Measurements from ENCODE around the gene PKDREJ.
"Not testable (repeated sequence)": the region's sequence is repeated elsewhere in the genome, so short reads cannot be mapped to it uniquely, and the experiment has no call there.

The PKDREJ gene, protein sequence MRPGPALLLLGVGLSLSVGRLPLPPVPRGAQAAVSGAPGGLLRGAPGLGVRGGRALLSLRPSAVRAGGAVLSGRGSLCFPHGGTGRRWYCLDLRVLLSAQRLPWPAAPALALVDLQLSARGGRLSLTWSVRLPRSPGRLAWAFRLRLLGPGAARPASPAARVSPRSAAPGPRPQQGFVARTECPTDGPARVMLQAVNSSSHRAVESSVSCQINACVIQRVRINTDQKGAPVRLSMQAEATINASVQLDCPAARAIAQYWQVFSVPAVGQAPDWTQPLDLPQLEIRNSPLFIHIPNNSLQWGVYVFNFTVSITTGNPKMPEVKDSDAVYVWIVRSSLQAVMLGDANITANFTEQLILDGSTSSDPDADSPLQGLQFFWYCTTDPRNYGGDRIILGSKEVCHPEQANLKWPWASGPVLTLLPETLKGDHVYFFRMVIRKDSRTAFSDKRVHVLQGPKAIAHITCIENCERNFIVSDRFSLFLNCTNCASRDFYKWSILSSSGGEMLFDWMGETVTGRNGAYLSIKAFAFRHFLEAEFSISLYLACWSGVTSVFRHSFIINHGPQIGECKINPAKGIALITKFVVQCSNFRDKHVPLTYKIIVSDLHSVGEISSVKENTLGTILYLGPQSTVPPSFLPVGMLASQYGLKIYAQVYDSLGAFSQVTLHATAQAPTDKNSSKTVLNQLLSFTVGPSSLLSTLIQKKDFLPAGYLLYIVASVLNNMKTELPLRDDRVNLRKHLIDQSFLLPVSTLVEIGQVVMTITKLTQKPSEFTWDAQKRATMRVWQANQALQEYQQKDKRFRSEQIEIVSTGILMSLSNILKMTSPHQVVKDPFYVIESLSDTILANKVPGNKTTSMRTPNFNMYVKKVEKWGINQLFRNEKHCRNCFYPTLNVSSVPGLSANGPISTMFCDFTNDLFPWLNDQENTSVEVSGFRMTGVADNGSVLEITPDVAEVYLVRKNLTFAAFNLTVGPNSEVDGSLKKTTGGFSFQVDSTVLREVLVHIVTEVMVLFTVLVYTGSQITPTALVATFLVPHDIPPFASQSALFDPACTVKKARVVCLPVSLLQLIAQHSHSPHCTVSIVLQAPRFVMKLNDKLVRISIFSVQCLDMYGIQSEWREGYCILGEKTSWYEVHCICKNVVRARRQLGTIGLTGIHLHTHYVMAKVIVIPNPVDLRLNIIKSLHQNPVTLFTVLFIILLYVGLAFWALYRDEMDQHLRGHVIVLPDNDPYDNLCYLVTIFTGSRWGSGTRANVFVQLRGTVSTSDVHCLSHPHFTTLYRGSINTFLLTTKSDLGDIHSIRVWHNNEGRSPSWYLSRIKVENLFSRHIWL (N-terminal part only)

DNA sequence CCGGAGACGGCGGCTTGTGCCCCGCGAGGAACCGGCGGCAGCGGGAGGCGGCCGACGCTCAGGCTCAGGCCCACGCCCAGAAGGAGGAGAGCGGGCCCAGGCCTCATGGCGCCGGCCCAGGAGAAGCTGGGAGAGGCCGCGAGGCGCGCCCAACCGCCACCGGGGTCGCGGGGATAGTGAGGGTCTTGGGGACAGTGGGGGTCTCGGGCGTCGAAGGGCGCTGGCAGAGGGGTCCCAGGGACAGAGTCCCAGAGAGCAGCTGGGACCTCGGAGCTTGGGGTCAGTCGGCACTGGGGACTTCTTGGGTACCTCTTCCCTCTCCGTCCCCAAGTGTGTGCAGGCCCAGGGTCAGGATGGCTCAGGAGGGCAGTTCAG lies at the start of gene PKDREJ:
TSS of gene PKDREJ (minus strand) at position 128 of the 375 bp plus-strand sequence. CDS start at position 107, 21 bp downstream.
- no peak for DNase-seq

DNA sequence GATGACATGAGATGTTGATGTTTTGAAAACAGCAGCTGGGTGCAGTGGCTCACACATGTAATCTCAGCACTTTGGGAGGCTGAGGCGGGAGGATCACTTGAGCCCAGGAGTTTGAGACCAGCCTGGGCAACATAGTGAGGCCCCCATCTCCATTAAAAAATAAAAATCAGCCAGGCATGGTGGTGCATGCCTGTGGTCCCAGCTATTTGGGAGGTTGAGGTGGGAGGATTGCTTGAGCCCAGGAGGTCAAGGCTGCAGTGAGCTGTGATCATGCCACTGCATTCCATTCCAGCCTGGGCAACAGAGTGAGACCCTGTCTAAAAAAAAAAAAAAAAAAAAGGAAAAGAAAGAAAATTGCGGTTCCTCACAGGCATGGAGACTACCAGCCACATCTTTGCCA lies 49.7 kb upstream of the PKDREJ start:
- DNase-seq = not testable (repeated sequence)

DNA sequence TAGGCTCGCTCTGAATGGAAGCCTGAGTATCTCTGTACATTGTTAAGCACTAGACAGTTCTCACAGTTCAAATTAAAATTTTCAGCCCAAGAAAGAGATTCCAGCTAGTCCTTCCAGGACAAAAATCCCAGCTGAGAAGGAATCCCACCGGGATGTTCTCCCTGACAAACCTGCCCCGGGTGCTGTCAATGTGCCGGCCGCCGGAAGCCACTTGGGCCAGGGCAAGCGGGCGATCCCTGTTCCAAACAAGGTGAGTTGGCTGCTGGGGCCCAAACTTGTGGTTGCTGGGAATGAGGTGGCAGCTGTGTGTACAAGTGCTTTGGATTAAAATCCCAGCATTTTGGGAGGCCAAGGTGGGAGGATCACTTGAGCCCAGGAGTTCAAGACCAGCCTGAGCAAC lies 48.9 kb upstream of the PKDREJ start:
- no peak for DNase-seq

DNA sequence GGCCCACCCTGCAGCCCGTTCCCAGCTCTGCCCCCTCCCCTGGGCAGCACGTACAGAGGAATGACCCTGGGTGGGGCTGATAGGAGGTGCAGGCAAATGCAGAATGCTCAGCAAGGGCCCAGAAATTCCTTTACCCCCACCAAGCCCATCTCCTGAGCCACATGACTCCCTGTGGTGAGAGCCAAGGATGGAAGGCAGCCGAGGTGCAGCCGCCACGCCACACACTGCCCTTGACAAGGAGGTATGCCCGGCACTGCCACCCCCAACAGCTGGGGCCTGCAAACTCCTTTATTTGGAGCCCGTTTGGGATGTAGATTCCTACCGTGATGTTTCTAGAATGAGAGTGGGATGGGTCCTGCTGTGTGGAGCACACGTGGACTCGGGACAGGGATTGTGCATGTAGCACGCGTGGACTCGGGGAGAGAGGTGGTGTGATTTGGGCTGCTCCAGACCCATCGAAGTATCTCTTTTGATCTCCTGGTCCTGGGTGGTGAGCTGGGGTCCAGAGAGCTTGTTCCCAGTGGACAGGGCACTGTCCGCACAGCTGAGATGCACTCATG lies 46.5 kb upstream of the PKDREJ start:
- no peak for DNase-seq

DNA sequence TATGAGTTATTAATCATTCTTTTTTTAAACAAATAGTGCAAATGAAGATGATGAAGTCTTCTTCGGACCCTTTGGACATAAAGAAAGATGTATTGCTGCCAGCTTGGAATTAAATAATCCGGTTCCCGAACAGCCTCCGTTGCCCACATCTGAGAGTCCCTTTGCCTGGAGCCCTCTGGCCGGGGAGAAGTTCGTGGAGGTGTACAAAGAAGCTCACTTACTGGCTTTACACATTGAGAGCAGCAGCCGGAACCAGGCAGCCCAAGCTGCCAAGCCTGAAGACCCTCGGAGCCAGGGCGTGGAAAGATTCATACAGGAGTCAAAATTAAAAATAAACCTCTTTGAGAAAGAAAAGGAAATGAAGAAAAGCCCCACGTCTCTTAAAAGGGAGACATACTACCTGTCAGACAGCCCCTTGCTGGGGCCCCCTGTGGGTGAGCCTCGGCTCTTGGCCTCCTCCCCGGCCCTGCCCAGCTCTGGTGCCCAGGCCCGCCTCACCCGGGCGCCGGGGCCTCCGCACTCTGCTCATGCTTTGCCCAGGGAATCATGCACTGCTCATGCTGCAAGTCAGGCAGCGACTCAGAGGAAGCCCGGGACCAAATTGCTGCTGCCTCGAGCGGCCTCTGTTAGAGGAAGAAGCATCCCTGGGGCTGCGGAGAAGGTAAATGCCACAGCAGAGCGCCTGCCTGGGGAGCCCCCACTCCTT lies 45.3 kb upstream of the PKDREJ start:
- DNase-seq = no peak

DNA sequence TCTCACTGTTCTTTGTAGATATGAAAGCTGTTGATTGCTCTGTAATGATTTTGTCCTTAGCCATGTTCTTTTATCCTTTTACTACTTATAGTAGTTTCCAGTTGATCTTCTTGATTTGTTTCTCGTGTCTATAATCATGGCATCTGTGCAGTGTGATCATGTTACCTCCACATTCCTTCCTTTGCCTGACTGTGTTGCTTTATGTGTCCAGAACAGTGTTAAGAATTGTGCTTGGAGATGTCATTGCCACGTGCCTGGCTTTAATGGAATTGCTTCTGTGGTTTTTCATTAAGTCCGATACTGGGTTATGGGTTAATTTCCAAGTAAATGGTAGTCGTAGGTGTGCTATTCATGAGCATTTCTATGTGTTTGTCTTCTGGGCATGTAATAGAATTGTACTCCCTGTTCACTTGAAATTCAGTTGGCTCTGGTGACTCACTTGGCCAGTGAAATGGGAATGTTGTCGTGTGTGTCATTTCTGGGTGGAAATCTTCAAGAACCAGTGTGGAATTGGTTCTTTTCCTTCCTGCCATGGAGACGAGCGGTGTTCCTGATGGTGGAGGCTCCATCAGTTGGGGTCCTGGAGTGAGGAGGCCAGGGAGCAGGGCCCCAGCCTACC lies 40.3 kb upstream of the PKDREJ start:
- DNase-seq = no peak

DNA sequence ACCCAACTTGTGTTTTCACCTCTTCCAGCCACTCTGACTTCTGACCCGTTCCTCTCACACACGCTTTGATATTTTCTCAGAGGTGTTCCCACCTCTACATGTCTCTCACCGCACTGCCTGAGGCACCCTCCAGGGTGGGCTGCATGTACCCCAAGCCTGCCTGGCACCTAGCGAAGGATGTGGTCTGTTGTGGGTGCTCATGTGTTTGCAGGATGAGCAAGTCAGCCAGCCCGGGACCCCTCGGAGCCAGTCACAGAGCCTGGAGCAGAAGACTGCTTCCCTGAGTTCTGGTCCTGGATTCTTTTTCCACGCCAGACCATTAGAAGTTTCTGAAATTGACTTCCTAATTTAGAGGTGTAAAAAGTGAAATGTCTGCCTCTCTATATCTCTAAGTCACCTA lies 37.3 kb upstream of the PKDREJ start:
- DNase-seq = no peak

DNA sequence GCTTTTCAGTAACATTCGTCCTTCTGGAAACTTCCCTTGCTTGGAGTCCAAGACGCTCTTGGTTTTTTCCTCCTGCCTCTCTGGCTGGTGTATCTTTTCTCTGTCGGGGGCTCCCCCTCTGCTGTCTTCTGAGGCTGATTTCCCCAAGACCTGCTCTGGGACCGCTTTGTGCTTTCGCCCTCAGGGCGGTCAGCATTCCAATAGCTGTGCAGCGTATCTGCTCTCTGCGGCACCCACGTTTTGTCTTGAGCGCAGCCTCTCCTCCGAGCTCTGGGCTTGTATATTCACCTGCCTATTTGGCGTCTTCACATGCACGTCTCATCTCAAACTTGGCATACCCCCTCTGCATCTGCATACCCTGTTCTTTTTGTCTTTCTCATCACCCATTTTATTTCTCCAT lies 36.0 kb upstream of the PKDREJ start:
- DNase-seq = no peak

DNA sequence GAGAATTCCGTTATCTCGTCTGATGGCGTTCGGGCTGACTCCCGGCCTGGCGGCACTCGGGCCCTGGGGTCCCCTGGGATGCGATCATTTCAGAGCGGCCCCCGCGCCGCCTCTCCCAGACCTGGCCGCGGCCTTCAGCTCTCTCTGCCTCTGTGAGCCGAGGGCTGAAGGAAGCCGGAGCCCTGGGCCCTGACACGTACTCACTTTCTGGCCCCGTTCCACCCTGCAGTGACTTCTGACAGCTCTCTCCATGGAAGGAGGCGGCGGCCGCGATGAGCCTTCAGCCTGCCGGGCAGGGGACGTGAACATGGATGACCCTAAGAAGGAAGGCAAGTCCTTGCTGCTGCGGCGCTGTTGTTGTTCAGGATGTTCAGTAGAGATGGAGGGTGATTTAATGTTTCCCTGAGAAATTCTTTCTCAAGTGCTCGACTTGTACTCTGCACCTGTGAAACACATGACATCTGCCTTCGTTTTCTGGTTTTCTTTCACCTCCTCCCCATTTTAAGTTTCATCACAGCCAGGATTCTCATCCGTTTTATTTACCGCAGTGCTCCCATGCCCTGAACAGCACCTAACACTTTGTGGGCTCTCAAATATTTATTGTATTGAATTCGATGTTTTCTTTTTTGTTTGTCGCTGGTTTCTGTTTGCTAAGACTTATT lies 34.1 kb upstream of the PKDREJ start:
- no peak for DNase-seq

DNA sequence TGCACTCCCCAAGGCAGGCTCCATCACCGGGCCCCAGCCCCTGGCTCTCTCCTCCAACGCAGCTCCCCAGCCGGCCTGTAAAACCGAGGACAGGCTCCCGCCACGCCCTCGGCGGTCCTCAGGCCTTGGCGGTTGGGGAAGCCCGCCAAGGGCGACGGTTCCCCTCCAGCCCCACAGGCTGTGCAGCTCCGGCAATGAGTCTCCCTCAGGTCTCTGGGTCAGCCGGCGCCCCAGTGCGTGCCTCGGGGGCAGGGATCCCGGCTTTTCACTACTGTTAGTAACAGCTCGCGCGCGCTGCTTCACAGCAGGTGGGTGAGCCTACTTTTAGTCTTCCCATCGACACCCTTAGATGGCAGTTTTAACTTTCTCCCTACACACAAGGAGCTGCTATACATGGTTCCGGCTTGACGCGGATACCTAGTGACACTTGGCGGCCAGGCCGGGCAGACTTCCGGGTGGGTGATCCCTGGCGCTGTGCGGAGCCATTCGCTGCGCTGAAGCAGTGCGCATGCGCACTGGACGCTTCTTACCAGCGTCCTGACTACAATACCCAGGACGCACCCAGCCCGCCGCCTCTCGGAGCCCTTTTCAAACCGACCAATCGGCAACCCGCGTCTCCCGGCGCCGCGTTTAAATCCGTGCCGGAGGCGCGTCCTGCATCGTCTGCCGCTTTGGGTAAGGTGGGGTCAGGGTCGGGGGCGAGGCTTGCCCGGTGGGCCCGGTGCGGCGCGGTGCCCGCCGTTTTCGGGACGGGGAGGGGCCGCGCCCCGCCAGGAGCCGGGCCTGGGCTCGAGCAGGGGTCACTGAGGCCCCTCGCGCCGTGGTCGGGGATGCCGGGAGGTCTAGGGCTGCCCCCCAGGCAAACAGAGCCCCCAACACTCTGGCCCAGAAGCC lies 33.4 kb upstream of the PKDREJ start, which contains the start of gene GTSE1:
TSS of gene GTSE1 (plus strand) at position 614 of the 894 bp plus-strand sequence. CDS start 531 bp downstream, outside the sequence.
- DNase-seq = peak; percentile 96

DNA sequence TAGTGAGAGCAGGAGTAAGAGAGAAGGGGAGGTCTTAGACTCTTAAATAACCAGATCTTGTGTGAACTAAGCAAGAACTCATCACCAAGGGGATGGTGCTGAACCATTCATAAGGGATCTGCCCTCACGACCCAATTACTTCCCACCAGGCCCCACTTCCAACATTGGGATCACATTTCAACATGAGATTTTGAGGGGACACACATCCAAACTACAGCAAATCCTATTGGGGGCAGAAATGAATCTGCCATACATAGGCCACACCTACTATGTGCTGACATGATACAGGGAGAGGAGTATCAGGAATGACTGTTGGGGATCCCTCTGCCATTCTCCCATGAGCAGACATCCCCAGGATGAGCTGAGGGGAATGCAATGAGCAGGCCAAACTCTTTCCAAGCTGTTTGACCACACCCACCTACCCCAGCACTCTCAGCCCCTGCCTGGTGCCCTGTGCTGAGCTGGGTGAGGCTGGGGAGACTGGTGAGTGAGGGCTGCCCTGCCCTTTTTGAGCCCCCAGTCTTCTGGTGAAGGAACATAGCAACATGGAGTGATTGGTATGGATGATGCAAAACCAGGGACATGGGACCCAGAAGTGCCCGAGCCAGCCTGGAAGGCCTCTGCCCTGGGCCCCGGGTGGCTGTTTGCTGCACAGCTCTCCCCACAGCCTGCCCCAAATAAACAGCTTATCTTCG lies 32.3 kb upstream of the PKDREJ start:
- no peak for DNase-seq

DNA sequence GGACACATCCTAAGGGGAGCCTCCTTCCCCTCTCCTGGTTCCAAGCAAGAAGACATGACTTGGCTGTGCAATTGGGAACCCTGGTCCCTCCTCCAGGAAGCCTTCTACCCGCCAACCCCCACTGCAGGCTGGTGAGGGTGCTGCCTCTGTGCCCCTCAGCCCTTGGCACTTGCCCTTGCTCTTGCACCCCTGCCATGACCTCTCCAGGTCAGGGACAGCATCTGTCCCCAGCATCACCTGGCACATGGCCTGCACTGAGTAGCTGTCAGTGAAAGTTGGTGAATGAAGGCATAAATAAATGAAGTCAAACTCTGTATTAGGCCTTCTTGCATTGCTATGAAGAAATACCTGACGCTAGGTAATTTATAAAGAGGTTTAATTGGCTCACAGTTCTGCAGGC lies 31.6 kb upstream of the PKDREJ start:
- no peak for DNase-seq

DNA sequence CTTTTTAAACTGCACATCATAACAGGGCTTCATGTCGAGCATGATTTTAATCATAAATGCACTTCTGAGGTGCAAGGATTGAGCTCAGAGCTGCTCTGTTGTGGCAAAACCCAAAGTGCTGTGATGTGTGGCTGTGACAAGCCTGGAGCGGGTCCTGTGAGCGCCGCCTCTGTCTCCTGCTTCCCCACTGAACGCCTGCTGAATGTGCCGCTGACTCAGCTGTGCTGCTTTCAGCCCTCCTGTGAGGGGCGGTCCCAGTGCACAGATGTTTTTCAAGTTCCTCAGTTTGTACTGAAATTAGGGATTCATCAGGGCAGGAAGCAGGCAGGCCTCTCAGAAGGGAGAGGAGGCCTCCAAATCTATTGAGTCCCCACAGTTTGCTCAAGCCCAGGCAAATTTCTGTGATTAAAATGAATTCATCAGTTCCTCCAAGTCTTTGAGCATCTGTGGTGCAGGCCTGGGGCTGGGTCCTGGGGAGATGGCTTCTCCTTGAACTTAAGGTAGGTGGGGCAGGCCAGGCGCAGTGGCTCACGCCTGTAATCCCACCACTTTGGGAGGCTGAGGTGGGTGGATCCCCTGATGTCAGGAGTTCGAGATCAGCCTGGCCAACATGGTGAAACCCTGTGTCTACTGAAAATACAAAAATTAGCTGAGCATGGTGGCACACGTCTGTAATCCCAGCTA lies 30.6 kb upstream of the PKDREJ start:
- DNase-seq = no peak

DNA sequence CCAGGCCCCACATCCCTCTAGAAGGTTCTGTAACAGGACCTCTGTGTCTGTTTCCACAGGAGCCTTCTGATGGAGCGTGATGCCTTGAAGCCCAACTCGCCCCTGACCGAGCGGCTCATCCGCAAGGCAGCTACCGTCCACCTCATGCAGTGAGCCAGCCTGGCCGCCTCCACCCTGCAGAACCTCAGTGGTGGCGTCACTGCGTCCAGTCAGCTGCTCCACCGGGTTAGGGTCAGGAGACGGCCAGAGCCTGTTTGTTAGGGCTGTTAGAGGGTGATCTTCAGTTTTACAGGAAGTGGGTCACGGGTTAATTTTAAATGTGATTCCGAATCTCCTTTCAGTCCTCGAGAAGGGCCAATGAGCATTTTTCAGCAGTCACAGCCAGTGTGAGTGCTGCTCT lies 29.6 kb upstream of the PKDREJ start:
- DNase-seq = no peak

DNA sequence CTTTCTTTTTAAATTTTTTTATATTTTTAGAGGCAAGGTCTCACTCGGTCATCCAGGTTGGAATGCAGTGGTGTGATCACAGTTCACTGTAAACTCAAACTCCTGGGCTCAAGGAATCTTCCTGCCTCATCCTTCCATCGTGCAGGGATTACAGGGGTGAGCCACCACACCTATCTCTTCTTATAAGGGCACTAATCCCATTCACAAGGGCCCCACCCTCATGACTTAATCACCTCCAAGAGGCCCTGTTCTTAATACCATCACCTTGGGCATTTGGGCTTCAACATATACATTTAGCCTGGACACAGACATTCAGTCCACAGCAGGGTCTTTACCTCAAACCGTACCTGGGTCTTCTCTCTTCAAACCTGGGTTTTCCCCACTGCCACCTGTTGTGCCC lies 29.0 kb upstream of the PKDREJ start:
- no peak for DNase-seq

DNA sequence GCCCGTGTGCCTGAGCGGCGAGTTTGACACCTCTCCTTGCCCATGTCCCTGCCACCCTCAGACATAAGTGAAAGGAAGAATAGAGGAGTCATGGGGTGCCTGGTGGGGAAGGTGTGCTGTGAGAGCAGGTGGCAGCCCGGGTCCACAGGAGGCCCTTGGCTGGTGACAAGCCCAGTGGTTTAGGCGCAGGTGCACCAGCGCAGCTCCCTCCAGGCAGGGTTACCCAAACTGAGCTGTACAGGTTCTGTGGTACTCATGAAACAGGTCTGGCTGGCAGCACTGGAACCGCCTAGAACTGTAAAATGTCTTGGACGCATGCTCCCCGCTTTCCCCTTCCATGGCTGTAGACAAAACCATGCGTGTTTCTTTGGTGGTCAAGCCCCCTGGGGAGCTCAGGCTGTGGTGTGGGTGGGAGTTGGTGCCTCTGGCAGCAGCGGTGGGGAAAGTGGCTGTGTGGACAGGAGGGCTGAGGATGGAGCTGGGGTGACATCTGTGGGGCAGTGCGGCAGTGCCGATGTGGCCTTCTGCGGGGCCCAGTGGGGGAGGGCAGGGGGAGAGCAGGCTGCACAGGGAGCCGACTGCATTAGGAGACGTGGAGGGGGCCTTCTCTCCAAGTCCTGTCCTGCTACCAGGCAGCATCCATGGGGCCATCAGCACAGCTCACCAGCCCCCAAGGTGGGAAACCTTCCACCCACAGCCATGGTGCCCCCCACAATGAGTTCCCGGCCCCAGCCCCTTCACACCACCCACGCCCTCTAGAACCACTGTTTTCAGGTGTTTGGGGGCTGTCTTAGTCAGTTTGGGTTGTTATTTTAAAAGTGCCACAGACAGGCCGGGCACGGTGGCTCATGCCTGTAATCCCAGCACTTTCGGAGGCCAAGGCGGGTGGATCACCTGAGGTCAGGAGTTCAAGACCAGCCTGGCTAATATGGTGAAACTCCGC lies 28.0 kb upstream of the PKDREJ start:
- no peak for DNase-seq

DNA sequence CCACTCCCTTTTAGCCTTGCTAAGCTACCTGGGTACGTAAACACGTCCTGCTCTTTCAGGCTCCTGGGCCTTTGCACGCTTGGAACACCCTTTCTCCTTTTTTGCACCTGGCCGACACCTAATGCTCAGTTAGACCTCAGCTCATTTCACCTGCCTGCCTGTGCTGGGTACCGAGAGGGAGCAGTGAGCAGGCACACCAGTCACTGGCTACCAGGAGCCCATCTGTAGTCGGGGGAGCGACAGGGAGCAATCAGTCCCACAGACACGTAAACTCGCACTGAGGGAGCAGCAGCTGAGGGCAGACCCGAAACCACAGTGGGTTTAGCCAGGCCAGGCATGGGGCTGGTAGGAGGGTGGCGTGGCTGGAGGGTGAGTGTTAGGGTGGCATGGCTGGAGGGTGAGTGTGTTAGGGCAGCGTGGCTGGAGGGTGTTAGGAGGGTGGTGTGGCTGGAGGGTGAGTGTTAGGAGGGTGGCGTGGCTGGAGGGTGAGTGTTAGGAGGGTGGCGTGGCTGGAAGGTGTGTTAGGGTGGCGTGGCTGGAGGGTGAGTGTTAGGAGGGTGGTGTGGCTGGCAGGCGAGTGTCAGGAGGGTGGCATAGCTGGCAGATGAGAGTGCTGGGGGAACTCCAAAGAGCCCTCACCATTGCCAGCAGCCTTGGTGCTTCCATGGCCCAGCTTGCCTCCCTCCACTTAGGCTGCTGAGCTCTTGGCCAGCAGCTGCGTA lies 27.1 kb upstream of the PKDREJ start:
- no peak for DNase-seq

Data from stimulated activated CD4-positive, alpha-beta T cell treated with anti-CD3 and anti-CD28 coated beads, Interleukin-4, amount 100 ng/mL, for 1 hour (primary cell).